HS-27A (cell line): ENCODE results near the gene GNG4.
"Not testable (repeated sequence)": the region's sequence is repeated elsewhere in the genome, so short reads cannot be mapped to it uniquely, and the experiment has no call there.

ENCODE experiments used
- DNase-seq: peaks from one replicate; pipeline ENCODE4 v3.0.0-alpha.2; 2012; ENCODE audit warnings: low read depth, missing footprints

Gene GNG4

DNA sequence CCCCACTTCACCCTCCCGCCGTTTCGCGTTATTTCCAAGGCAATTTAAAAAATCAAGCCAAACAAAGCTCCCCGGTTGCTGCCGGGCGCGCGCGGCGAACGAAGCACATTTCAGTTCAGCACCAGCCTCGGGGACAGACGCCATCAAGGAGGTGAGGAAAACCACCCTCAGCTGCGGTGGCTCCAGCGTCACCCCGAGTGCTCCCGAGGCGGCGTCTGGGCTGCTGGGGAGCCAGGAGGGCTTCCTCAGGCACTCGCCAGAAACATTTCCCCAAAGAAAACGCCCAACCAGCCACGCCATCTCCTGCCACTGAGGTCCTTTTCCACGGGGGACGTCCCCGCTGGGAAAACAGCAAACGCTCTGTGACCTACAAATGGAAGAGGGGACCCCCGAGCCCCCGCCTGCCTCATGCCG is 623 bp downstream of the GNG4 start:
- DNase-seq = no peak

DNA sequence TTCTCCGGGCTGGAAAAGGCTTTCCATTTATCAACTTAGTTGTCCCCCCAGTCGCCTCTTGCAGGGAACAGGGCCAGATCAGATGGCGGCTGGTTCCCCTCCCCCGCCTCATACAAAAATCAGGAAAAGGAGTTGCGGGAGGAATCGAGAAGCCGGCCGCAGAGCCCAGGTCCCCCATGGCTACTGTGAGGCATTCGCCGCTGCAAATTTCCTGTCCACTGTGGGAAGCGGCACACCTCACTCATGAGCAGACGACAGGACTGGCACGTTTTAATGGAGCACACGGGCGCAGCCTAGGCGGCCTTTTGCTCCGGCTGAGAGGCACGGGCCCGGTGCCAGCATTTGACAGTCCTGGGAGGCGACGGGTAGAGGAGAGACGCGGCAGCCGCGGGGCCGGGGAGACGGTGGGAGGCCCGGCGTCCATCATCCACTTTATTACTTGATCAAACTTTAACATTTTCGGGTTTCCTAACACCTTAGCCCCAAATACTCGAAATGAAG is 1.1 kb downstream of the GNG4 start:
- DNase-seq = no peak

DNA sequence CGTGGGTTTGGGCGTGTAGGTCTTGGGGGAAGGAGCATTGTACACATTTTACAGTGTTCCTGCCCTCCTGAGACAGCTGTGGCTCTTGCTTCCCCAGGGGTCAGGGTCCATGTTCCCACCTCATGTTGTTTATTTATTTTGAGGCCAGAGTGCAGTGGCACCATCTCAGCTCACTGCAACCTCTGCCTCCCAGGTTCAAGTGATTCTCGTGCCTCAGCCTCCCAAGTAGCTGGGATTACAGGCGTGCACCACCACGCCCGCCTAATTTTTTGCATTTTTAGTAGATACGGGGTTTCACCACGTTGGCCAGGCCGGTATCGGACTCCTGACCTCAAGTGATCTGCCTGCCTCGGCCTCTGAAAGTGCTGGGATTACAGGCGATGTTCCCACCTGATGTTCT is 2.0 kb downstream of the GNG4 start:
- DNase-seq = not testable (repeated sequence)

DNA sequence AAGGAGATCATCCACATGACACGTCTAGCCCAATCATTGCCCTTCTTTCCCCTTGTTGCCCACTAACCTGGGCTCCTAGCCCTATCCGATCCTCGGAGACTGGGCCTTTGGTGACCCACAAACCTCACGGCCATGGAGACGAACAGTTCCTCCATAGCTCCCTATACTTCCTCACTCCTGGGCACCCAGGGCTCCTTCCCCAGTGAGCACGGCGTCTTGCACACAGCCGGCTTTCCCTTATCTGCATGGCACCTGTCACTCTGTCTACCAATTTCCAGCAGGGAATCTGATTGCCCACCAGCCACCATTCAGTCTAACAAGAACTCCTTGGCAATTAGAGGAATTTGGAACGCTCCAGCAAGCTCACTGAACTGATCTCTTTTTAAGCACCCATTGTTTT is 3.1 kb downstream of the GNG4 start:
- DNase-seq = no peak

DNA sequence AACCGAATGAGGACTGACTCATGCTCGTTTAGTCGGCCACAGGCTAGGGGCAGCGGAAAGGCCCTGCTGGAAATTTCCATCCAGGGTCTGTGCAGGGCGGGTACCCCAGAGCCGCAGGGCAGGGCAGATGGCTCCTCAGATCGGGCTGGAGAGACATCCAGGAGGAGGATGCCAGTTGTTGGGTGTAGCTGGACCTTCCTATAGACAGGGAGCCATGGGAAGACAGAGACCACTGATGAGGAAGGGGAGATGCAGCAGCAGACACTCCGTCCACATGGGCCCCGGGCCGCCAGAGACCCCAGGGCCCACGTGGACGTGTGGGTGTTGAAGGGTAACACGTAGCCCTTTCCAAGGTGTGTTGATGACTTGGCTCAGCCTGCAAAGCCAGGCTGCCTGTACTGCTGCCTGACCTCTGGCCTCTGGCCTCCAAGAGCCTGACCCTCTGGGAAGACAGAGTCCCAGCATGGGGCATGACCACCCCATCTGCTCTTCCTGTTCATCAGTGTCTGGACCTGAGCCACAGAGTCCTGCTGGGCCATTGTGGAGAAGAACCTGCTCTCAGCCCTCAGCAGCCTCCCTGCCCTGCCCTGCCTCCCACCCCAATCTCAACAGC is 4.8 kb downstream of the GNG4 start:
- no peak for DNase-seq

DNA sequence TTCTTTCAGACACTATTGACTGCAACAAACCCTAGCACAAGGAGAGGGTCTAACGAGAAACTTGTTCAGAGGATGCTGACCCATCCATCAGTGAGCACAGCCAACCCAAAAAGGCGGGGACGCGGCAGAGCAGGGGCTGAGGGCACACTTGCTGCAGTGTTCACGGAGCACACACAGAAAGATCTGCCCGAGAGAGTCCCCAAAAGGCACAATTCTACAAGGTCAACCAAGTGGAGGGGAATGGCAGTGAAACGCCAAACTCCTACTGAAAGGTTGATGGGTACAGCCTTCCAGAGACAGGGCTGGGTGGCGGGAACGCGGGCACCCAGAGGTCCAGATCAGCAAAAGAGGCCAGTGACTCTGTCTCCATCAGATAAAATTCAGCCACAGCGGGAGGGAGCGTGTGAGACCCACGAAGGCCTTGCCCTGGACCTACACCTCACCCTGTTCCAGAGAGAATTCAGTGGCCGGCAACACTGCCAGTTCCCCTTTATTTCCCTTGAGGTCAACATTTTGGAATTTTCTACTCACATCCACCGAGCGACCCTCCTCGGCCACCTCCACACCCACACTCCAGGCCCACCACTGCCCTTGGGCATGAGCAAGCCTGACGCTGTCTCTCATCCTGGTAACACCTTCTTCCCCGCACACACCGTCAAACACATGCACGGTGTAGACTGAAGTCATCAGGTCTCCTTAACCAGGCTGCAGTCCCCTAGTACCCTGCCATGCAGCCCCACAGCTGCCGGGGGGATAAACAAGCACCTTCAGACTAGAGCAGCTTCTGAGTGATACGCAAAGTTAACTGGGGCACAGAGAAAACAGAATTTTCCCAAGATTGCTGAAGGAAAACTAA is 5.5 kb downstream of the GNG4 start:
- no peak for DNase-seq

DNA sequence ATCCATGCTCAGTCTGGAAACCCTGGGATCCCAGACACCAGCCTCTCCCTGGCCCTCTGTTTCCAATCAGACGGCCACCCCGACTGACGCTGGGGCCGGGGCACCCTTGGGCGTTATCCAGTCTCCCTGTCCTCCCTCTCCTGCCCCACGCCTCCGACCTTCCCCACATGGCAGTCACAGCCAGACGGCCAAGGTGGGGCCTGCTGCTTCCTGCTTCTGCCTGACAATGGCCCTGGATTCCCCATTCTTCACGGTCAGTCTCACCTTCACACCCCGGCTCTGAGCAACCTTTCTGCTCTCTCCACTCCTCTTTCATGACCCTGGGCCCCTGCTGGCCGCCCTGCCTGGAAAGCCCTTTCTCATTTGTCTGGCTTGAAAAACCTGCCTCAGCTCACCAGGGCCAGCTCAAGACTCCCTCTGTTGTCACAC is 6.6 kb downstream of the GNG4 start:
- no peak for DNase-seq

DNA sequence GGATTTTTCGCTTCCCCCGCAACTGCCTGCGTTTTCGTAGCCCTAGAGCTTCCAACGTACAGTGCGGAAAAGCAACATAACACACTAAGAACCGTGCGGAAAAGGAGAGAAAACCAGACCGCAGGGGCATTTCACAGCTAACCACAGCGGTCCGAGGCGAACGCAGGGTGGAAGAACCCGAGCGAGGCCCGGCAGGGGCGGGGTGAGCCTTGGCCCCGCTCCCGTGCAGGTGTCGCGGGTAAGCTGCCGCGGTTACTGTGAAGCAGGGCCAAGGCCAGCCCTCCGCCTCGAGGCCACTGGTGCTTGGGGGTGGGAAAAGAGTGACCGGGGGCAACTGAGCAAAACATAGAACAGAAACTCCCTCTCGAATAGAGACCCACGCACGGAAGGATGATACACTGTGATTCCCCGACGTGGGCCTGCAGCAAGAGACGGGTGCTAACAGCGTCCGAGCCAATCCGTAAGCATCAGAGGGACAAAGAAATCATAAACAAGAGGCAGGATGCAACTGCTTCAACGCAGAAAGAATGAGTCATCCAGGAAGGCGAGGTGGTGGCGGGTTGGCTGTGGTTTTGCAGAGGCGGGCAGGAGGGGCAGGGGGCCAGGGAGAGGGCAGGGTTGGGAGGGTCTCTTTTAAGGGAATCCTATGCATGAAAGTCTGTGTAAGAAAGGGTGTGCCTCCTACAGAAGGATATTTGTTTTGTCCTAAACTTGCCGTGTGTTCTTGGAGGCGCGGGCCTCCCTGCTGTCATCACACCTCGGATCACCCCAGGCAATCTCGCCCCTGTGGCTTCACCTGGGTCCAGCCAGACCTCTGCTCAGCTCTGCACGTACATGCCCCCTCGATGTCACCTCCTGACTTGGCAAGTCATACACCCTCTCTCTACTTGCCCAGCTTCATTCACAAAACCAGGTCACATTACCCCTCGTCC is 7.3 kb downstream of the GNG4 start:
- no peak for DNase-seq

DNA sequence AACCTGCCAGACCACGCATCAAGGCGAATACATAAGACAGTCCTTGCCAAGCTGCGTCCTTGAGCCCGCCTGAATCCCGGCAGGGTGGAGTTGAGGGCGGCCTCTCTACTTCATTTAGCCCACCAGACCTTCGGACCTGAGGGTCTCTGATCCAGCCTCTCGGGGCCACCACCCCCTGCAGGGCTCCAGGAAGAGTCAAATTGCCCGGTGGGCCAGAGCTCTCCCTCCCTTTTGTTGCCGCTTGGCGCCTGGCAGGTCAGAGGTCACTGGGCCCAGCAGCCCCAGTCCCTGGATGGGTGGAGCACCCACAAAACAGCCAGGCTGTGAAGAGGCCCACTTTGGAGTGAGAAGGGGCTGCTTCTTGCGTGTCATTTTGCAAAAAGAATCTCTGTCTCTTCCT is 9.0 kb downstream of the GNG4 start:
- no peak for DNase-seq

DNA sequence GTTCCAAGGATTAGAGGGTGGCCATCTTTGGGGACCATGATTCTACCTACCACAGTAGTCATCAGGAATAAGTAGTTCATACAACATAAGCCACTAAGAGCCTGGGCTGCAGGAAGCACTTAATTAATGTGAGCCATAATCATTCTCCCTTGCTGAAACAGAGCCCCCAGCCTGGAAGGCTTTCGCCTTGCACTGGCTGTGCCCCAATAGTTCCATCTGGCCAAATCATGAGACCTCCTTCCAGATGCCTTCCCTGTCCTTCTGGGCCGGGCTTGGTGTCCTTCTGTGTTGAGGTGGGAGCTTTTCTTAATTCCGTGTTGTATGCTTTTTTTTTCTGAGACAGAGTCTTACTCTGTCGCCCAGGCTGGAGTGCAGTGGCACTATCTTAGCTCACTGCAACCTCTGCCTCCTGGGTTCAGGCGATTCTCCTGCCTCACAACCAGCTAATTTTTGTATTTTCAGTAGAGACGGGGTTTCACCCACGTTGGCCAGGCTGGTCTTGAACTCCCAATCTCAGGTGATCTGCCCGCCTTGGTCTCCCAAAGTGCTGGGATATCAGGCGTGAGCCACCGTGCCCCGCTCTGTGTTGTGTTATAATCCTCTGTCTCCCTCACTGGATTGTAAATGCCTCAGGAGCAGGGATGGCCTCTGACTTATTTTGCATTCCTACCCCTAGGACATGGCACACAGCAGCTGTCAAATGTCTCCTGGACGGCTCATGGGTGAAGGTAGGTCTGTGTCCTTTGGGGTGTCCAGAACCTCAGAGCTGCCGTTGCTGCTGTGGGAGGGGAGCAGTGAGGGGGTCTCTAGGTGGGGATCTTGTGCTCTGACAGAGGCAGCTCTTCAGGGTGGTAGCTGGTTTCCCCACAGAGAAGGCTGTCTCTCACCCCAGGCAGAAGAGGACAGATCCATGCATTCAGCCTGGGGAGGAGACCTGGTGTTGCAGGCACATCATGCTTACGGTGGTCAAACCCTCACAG is 10.1 kb downstream of the GNG4 start:
- DNase-seq = no peak

DNA sequence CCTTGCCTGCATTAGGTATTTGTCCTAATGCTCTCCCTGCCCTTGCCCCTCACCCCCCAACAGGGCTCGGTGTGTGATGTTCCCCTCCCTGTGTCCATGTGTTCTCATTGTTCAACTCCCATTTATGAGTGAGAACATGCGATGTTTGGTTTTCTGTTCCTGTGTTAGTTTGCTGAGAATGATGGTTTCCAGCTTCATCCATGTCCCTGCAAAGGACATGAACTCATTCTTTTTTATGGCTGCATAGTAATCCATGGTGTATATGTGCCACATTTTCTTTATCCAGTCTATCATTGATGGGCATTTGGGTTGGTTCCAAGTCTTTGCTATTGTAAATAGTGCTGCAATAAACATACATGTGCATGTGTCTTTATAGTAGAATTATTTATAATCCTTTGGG is 11.0 kb downstream of the GNG4 start:
- not testable (repeated sequence) for DNase-seq

DNA sequence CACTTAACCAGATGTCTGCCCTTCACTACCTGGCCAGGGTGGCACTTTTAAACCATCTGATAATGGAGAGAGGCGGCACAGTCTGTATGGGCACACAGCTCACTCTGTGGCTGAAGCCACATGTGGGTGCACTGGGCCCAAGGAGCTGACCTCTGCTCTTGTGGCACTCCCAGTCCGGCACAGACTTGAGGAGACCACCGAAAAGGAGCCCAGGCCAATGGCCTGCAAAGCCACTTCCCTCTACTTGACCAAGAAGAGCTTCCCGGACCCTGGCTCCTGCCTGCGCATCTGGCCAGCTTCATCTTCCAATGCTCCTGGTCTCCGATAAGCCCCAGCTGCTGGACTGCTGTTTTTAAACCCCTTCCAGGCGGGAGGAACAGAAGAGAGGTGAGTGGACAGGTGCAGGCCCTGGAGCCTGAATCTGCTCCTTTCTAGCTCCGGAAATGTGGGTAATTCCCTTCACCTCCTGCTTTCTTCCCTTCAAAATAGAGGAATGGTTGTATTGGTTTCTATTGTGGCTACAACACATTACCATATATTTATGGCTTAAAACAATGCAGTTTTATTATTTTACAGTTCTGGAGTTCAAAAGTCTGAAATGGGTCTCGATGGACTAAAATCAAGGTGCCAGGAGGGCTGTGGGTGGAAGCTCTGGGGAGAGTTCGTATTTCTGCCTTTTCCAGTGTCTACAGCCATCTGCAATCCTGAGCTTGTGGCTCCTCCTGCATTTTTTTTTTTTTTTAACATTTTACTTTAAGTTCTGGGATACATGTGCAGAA is 11.6 kb downstream of the GNG4 start:
- no peak for DNase-seq

DNA sequence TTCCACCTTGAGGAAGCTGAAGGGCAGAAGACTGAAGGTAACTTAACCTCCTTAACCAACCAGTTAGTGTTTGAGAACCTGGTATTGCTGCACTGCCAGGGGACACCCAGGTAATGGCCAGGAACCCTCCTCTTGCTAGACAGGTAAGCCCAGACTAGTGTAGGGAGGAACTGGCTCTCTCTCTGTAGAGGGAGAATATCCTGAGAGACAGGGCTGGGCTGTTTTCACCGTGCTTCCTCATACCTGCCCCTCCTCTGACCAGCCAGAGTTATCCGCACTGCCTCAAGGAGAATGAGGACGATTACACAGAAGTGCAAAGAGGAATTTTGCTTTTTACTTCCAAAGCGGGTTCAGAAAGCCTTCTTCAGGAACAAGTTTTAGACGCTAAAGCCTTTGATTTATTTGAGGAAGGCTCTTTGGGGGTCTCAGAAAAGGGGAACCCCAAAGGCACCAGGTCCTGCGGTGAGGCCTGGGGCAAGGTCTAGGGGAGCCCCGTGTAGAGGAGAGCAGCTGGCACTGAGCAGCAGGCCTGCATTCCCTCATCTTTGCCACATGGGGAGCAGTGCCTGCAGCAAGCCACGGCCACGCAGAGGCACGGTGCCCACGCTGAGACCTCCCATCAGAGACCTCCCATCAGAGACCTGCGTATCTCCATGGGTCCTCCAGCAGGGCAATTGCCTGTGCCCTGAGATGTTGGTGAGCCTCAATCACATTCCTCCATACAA is 13.5 kb downstream of the GNG4 start:
- DNase-seq = no peak

DNA sequence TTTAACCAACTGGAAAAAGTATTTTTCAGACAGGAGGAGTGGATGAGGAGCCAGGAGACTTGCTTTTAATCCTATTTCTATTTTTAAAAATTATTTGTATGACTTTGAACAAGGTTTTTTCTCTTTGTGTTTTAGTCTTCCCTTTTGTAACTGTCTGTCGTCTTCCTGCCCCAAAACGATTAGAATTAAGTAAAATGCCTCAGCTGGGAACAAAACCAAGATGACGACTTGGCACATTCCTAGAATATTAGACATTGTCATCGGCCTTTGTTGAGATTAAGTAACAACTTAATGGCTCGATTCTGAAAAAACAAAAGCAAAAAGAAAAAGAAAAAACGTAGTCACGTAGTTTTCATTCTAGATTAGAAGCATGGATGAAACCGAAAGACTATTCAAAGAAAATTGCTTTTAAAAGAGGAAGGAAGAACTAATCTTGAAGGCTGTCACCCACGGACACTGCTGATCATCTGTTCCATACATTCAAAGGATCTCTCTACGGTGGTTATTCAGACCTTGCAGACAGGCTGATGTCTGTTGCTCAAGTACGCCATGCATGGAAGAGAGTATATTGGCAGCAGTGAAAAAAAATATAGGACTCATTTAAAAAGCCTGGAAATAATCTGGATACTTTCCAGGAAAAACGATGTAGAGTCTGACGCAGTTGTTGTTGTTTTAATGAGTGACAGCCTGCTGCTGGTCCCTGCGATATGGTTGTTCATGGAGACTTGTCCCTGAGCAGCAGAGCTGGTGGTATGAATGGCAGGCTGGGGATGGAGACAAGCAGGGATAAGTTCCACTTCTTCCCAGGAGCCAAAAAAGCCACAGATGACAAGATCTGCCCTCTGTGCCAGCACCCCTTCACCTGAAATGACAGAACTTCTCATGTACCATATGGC is 16.8 kb downstream of the GNG4 start:
- DNase-seq = peak; percentile 19

DNA sequence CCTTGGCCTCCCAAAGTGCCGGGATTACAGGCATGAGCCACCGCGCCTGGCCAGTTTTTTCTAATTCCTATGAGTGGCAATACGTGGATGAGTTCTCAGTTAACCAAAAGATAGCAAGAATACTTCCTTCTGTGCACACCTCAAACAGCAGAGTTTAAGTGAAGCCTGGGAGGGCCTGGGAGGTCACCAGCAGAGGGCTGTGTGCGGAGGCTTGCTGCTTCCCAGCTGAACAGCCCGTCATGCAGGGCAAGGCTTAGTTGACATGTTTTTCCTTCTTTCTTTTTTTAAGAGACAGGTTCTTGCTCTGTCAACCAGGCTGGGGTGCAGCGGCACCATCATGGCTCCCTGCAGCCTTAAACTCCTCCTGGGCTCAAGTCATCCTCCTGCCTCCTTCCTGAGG is 17.8 kb downstream of the GNG4 start:
- DNase-seq = no peak

DNA sequence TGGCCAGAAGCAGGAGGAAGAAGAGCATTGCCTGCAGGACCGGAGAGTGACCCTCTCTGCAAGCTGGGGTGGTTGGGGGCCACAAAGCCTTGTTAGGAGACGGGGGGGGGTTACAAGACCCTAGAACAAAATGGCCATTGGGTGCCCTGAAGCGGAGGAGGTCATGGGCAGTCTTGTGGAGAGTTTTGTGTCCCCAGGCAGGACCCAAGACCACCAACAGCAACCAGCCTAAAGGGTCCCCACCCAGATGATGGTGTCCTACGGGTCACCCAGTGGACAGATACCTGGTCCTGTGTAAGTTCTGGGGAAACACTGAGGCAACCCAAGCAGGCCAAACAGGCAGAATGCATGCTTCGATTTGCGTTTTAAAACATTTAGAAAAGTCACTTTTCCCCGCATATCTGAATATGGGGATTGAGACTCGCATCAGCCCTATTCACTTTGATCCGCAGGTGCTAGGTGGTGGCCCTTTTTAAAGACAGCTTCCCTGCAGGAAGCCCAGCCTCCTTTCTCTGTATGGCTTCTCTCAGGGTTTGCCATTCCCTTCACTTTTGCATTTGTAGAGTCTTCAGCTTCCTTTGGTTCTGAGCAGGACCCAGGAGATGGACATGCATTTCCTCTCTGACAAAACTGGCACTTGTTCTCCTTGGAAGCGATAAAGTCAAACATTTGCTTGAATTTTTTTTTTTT is 21.1 kb downstream of the GNG4 start:
- no peak for DNase-seq

DNA sequence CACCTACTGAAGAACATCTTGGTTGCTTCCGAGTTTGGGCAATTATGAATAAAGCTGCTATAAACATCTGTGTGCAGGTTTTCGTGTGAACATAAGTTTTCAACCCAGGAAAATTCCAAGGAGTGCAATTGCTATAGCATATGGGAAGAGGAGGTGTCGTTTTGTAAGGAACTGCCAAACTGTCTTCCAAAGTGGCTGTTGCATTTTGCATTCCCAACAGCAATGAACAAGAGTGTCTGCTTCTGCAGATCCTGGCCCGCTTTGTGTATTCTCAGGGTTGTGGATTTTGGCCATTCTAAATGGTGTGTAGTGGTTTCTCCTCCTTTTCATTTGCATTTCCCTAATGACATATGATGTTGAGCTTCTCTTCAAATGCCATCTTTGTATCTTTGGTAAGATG is 23.8 kb downstream of the GNG4 start:
- no peak for DNase-seq

DNA sequence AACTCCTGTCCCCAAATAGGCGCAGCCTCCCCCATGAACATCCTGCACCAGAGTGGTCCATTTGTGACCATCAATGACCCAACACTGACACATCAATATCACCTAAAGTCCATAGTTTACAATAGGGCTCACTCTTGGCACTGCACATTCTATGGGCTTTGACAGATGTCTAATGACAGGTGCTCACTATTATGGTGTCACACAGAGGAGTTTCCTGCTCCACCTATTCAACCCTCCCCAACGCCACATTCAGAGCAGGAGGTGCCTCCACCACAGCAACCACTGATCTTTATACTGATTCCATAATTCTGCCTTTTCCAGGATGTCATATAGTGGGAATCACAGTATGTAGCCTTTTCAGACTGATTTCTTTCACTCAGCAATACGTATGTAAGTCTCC is 24.2 kb downstream of the GNG4 start:
- no peak for DNase-seq
